HG03457 (cell line): ENCODE results near the gene CNIH2.
"Not testable (repeated sequence)": the region's sequence is repeated elsewhere in the genome, so short reads cannot be mapped to it uniquely, and the experiment has no call there.

Experiments used
- ATAC-seq: cut with Tn5 transposase; IDR thresholded peaks from one replicate; pipeline ENCODE4 v1.9.1; 2021; ENCODE audit warnings: moderate number of reproducible peaks; ENCODE audit not compliant: unreplicated experiment

CNIH2 gene

GRCh38 chr11:66275984-66276612 lies 1.9 kb upstream of the CNIH2 start:
- no peak for ATAC-seq

DNA sequence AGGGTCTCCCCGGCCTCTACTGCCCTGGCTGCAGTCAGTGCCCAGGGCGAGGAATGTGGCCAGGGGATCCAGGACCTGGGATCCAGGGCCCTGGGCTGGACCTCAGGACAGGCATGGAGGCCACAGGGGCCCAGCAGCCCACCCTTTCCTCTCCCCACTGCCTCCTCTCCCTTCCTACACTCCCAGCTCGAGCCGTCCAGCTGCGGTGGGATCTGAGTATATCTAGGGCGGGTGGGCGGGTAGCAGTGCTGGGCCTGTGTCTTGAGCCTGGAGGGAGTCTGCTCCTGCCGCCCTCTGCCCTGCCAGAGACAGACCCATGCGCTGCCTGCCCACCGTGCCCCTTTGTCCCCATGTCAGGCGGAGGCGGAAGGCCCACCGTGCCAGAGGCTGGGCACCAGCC lies 1.4 kb upstream of the CNIH2 start:
- ATAC-seq: not testable (repeated sequence)

GRCh38 chr11:66277064-66277463 lies 911 bp upstream of the CNIH2 start:
- ATAC-seq: not testable (repeated sequence)

DNA sequence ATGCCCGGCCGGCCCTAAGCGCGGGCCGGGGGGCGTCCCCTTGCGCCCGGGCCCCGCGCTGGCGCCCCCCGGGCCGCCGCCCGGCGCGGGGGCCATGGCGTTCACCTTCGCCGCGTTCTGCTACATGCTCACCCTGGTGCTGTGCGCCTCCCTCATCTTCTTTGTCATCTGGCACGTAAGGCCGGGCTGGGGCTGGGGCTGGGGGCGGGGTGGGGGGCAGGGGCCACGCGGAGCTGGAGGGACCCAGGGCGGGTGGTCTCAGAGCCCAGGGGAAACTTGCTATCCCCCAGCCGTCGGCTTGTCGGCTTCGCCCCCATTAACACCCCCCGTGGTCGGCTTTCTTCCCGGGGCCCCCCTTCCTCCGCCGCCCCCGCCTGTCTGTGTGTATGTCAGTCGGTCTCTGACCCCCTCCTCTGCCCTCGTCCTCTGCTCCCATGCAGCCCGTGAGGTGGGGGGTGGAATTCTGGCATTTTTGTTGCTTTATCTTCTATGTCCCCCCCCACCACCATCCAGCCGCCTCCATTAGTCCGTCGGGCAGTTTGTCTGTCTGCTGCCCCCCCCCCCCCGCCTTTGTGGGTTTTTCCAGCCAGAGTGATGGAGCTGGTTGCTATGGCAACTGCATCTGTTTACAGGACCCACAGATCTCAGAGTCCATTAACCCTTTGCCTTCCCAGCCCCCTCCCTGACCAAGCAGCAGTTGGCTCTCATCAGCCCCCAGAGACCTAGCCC lies 552 bp downstream of the CNIH2 start:
- ATAC-seq: no peak

DNA sequence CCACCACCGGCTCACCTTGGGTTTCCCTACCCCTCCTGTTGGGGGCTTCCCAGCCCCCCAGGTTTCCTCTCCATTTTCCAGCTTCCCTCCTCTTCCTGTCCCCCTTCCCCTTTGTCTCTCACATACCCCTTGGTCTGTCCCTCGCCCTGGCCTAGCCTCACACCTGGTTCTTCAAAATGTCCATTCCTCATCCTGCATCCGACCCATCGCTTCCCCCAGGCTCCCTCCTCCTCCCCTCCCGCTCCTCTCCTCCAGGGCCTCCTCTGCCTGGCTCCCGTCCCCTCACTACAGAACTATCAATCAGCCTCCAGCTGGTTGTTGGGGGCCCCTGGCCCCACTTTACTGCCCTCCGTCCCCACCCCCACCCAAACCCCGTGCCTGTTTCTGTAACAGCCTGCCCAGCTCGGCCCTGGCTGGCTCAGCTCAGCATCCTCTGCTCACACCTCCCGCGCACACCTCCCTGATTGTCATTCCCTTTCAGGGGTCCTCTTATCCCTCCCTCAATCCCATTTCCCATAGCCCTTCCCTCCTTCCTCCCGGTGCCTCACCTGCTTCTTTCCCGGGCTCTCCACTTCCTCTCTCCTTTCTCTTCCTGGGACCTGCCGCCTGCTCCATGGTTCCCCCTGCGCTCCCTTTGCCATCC lies 1.2 kb downstream of the CNIH2 start:
- no peak for ATAC-seq

- no peak for ATAC-seq
Observed at GRCh38 chr11:66280428-66280827, 2.5 kb downstream of the CNIH2 start.

DNA sequence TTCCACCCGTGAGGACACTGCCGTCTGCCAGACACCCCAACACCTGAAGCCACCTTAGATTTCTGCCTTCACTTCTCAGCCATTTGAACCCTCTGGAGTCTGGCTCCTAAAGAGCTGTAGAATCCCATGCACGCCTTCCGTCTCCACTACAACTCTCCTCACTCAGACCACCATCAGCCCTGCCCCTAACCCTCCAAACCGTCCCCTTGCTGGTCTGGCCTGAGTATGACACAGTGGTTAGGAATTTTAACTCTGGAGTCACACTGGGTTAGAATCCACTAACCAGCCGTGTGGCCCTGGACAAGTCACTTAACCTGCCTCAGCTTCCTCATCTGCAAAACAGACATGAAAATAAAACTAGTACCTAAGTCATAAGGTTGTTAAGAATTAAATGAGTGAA lies 3.0 kb downstream of the CNIH2 start:
- no peak for ATAC-seq

DNA sequence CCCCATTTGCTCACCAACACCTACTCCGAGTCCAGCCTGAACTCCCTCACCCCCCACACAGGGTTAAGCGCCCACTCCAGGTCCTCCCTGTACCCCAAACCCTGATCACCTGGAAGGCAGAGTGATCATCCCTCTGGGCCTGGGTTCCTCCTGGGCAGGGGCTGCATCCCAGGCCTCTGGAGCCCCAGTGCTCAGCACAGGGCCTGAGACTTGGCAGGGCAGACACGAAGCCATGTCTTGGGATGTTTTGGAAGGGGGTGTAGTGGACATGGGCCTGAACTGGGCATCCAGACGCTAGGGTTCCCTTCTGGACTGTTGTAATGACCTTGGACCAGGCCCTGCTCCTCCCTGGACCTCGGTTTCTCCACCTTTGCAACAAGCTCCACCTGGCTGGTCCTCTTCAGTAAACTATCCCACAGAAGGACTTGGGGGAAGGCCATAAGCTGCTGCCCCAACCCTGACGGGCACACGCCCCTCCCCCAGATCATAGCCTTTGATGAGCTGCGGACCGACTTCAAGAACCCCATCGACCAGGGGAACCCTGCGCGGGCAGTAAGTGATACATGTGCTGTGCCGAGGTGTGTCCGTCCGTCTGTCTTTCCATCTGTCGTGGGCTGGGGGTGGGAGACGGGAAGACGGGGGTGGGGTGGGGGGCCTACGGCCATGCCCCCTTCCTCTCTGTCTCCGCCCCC lies 3.9 kb downstream of the CNIH2 start:
- no peak for ATAC-seq

DNA sequence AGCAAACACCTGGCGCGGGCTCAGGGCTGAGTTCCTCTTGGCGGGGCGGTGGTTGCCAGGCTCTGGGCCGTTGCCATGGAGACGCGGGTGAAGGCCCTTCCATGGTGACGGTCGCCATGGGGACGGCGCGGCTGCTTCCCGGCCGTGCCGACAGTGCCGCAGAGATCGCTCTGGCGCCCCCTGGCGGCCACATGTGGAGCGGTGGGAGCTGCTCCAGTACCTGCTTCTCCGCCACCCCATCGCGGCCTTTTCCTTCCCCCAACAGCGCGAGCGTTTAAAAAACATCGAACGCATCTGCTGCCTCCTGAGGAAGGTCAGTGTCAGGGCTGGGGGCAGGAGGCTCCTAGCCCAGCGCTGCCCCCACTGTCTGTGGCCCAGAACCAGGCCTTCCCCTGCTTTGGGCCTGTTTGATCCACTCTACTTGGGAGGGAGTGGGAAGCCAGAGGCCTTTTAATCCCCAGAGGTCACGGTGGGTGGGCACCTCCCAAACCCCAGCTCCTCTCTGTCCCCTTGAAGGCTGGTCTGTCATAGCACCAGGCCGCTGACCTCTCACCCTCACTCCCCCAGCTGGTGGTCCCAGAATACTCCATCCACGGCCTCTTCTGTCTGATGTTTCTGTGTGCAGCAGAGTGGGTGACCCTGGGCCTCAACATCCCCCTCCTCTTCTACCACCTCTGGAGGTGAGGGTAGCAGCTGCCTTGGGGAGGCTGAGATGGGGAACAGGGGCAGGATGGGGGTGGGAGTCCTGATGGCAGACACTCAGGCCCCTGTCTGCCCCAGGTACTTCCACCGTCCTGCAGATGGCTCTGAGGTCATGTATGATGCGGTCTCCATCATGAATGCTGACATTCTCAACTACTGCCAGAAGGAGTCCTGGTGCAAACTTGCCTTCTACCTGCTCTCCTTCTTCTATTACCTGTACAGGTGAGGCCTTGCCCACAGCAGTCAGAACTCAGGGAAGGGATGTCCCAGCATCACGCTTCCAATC lies 4.8 kb downstream of the CNIH2 start:
- ATAC-seq: peak; percentile 74

- ATAC-seq: no peak
Observed at GRCh38 chr11:66283461-66284105, 5.6 kb downstream of the CNIH2 start.

DNA sequence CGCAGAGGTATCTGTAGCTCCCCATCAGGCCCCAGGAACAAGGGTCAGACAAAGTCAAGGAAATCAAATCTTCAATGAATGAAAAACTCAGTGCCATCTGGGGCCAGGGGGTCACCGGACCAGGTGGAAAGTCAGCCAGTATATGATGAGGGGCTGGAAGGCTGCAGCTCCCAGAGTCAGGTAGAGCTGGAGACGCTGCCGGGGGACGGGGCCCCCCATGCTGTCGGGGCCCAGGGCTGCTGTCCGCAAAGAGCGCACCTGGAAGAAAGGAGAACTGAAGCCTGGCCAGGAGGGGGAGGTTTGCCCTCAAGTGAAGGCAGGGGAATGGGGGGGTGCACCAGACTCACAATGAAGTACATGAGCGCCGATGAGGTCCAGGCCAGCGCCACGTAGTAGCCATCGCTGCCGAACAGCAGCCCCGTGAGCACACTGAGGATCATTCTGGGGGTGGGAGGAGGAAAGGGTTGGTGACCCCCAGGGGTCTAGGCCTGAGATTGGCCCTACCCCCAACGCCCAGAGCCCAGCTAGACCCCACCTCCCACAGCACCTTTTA lies 6.6 kb downstream of the CNIH2 start:
- no peak for ATAC-seq

DNA sequence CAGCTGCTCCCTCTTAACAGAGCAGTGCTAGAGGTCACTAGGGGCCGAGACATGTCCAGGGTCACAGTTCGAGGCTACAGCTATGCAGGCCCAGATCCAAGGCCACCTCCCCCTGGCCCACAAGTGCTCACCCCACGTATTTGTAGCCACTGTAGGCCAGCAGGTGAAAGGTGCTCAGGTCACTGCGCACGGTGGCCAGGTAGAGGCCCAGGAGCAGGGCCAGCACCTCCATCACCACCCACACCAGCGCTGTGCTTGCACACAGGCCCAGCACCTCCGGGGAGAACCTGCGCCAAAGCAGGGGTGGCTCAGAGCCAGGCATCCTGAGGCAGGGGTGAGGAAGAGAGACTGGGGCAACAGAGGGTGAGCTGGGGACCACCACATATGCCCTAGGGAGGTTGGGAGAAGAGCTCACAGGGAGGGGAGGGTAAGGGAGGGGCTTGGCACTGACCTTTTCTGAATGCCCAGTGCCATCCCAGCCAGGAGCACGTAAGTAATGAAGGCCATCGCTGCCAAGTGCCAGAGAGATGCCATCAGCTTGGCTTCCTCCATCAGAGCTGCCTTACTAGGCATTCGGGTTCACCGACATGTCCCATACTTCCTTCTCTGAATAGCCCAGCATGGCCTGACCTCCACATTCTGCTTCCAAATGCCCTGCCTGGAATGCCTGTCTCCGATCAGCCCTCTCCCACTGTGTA lies 7.4 kb downstream of the CNIH2 start:
- no peak for ATAC-seq

DNA sequence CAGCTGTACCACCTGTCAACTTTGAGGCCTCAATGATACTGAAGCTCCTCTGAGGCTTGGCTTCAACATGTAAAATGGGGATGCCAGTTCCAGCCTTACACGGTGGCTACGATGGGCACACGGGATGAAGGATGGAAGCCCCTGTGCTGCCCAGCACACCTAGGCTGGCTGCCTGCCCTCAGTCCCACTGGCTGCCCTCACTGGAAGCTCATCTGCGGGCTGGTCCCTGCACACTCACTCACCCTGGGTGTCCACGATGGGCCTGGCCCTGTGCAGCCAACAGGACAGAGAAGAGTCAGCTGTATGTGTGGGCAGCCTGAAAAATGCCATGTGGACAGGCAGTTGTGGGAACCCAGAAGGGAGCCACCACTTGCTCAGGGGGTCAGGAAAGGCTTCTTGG lies 8.7 kb downstream of the CNIH2 start:
- no peak for ATAC-seq

- no peak for ATAC-seq
Observed at GRCh38 chr11:66287211-66287888, 9.4 kb downstream of the CNIH2 start.

- ATAC-seq: no peak
Observed at GRCh38 chr11:66287889-66288670, 10.1 kb downstream of the CNIH2 start.

DNA sequence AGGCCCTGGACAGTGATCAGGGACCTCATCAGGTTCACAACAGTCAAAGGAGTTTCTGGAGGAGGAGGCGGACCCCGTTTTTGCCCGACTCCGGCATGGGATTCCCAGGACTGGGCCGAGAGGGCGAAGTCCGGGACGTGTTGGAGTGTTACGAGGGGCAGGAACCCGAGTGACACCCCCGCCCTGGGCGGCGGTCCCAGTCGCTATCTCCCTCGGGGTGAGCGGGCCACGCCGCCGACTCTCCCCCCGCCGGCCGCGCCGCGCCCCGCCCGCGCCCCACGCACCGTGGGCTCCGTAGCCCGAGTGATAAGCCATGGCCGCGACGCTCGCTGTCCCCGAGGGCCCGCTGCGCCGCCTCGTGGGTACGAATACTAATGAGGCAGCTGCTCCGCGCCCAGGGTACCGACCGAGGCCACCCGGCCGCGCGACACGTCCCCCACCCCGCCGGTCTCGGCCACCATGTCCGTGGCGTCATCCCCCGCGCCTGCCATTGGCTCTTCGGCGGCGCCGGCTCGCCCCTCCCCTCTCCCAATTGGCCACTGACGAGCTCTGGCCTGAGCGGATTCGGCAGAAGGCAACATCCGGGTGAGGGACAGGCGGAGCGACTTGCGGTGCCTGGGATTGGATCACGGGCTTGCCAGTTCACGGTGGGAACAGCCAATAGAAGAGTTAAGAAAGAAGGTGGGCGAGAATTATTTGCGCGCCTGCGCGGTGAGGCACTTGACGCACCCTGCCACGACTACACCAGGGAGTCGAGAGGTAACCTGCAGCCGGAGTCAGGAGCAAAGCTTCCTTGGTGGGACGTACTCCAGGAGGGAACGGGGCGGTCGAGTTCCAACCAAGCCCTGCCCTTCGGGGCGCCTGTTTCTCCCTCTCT lies 10.9 kb downstream of the CNIH2 start, which contains the start of gene YIF1A:
YIF1A (minus strand) TSS at position 473 of the 877 bp plus-strand sequence; CDS start at position 315, 158 bp downstream.
- ATAC-seq: peak; percentile 67
